ENCODE results near the gene FMC1.

DNA sequence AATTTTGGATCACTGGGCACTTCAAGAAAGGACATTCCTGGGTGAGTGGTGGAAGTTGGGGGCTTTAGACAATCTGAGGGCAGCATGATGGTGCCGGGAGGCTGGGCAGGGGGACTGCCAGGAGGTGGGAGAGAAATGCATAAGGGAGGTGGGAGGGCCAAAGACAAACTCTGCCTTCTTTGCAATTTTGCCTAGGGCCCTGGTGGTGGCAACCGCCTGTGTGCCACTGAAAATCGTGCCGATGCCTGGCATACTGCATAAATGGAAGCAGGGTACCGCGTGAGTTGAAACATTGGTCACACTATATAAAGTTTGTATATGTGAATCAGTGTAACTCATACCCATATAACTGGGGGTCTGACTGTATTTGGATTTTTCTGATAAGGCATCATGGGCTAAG is 21.8 kb downstream of the FMC1 start:
- TF ChIP-seq, protein P1, sequence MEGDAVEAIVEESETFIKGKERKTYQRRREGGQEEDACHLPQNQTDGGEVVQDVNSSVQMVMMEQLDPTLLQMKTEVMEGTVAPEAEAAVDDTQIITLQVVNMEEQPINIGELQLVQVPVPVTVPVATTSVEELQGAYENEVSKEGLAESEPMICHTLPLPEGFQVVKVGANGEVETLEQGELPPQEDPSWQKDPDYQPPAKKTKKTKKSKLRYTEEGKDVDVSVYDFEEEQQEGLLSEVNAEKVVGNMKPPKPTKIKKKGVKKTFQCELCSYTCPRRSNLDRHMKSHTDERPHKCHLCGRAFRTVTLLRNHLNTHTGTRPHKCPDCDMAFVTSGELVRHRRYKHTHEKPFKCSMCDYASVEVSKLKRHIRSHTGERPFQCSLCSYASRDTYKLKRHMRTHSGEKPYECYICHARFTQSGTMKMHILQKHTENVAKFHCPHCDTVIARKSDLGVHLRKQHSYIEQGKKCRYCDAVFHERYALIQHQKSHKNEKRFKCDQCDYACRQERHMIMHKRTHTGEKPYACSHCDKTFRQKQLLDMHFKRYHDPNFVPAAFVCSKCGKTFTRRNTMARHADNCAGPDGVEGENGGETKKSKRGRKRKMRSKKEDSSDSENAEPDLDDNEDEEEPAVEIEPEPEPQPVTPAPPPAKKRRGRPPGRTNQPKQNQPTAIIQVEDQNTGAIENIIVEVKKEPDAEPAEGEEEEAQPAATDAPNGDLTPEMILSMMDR (conservative IDR thresholded peaks at IDR 0.05; ENCODE audit: low read length) = no peak; the same call in 1 of the 2 replicates
- TF ChIP-seq EZH2phosphoT487 (IDR thresholded peaks at IDR 0.05; ENCODE audit: borderline replicate concordance) = no peak
